ENCODE measurements around the gene DGKA.

- TF ChIP-seq EZH2 (IDR thresholded peaks at IDR 0.05) (no peak), POLR2AphosphoS5 (IDR thresholded peaks at IDR 0.05; ENCODE audit: borderline replicate concordance, low read depth, low read length) (no peak)
These were observed 47.4 kb downstream of the DGKA start for GRCh38 chr12:55978393-55978792.
